K562 (cell line): ENCODE measurements around the gene ATP6V1G2. TPM values are rescaled to one million over a fixed set of nuclear protein-coding genes. Genes with fewer than 3 reads are reported as not detected.

ENCODE experiments used
- ATAC-seq: fragments of 200-7000 bp; cut with Tn5 transposase; 3 replicates; pipeline ENCODE4 v1.9.1; 2020; ENCODE audit warnings: moderate library complexity
- BruUV-seq: library from RNA; stranded (reverse); fragments of 400-500 nt; replicated peaks from 2 replicates; lab custom pipeline; 2021; lab: Mats Ljungman, UMichigan
- CTCF ChIA-PET: fragments of 300-600 bp; formaldehyde crosslinking; extraction: SDS; loops from one replicate; lab custom pipeline; 2021; ENCODE audit warnings: low intra/inter-chr PET ratio; lab: Yijun Ruan, JAX
- POLR2A ChIA-PET: fragments of 300-600, 350-650 bp; sonication (Branson Sonifier 250); formaldehyde crosslinking; extraction: SDS; loops from one replicate; lab custom pipeline; 2021; ENCODE audit warnings: antibody characterized with exemption, inconsistent platforms; lab: Yijun Ruan, JAX
- DNase-seq, 4 experiments: peaks; one replicate each; pipeline versions ENCODE4 v3.0.0 to v3.0.0-alpha.2; 2011 to 2018; ENCODE audit warnings: low spot score in 3 of 4, mixed read lengths in 3 of 4; ENCODE audit errors: extremely low read depth in 1 of 4
- FAIRE-seq: peaks from 2 replicates; lab custom pipeline; 2011; peaks lifted over from hg19 to GRCh38; lab: Jason Lieb, UNC
- H2AFZ ChIP-seq: 2 replicates; pipeline ENCODE4 v1.6.0; 2011; ENCODE audit warnings: low read depth, low read length, control low read depth, inconsistent platforms
- H3K27ac ChIP-seq: fragments of 200-600 bp; 3 replicates; pipeline ENCODE4 v1.8.0; 2011; ENCODE audit warnings: low read depth, mild to moderate bottlenecking, control low read depth, inconsistent platforms, low read length, moderate library complexity, mixed read lengths; ENCODE audit errors: extremely low read depth
- H3K27me3 ChIP-seq, 2 experiments: fragments of 300-600 bp in 1 of 2; 2 replicates in 1 of 2; 3 replicates in 1 of 2; pipeline versions ENCODE4 v1.6.0 to v1.8.0; 2011; ENCODE audit warnings: inconsistent platforms in 2 of 2, low read length in 2 of 2, mild to moderate bottlenecking in 1 of 2, mixed read lengths in 1 of 2, moderate library complexity in 1 of 2; ENCODE audit not compliant: control insufficient read depth in 2 of 2, insufficient read depth in 2 of 2
- H3K36me3 ChIP-seq: fragments of 300-600 bp; 3 replicates; pipeline ENCODE4 v1.8.0; 2011; ENCODE audit warnings: mild to moderate bottlenecking, low read length, inconsistent platforms; ENCODE audit not compliant: control insufficient read depth, insufficient read depth
- H3K4me1 ChIP-seq, 2 experiments: fragments of 200-600 bp in 1 of 2; replicated peaks in 1 of 2; 2 replicates in 1 of 2; 3 replicates in 1 of 2; pipeline versions ENCODE4 v1.5.1 to v1.8.0; 2011; ENCODE audit warnings: inconsistent platforms in 2 of 2, low read length in 2 of 2, mild to moderate bottlenecking in 1 of 2, mixed read lengths in 1 of 2, moderate library complexity in 1 of 2; ENCODE audit not compliant: control insufficient read depth in 2 of 2, insufficient read depth in 2 of 2
- H3K4me2 ChIP-seq: 2 replicates; pipeline ENCODE4 v1.6.1; 2011; ENCODE audit warnings: low read length, control low read depth, inconsistent platforms, mixed read lengths; ENCODE audit not compliant: insufficient read depth
- H3K4me3 ChIP-seq: fragments of 200-600 bp; sonication (generic), shearing (Covaris generic); 2 replicates; pipeline ENCODE4 v1.5.1; 2016; ENCODE audit warnings: control low read depth, inconsistent platforms
- H3K79me2 ChIP-seq: fragments of 200-600 bp; 3 replicates; pipeline ENCODE4 v1.8.0; 2011; ENCODE audit warnings: low read length, inconsistent platforms; ENCODE audit not compliant: control insufficient read depth, insufficient read depth
- H3K9ac ChIP-seq, 2 experiments: 2 replicates each; pipeline versions ENCODE4 v1.6.0 to v1.6.1; 2011; ENCODE audit warnings: low read depth in 2 of 2, low read length in 2 of 2, control low read depth in 1 of 2, inconsistent platforms in 1 of 2, mild to moderate bottlenecking in 1 of 2, mixed read lengths in 1 of 2; ENCODE audit not compliant: insufficient read depth in 1 of 2
- H3K9me1 ChIP-seq: one replicate; pipeline ENCODE4 v1.6.0; 2011; ENCODE audit warnings: inconsistent platforms, mild to moderate bottlenecking, low read length, moderate library complexity; ENCODE audit not compliant: control insufficient read depth, insufficient read depth
- H3K9me3 ChIP-seq: replicated peaks from 2 replicates; pipeline ENCODE4 v1.5.1; 2011; ENCODE audit warnings: low read depth, low read length, inconsistent platforms; ENCODE audit not compliant: control insufficient read depth, insufficient read depth
- H4K20me1 ChIP-seq: replicated peaks from 2 replicates; pipeline ENCODE4 v1.6.1; 2011; ENCODE audit warnings: low read length, inconsistent platforms, mixed read lengths; ENCODE audit not compliant: control insufficient read depth, insufficient read depth
- CREBBP ChIP-seq: IDR thresholded peaks from one replicate; pipeline ENCODE4 v1.6.1; 2012; ENCODE audit warnings: low read depth, mild to moderate bottlenecking, control low read depth, inconsistent platforms, low read length
- ETS2 ChIP-seq: IDR thresholded peaks from 2 replicates; pipeline ENCODE4 v1.6.1; 2016; ENCODE audit warnings: borderline replicate concordance, missing genetic modification characterization, mild to moderate bottlenecking, moderate library complexity, missing compliant biosample characterization; ENCODE audit not compliant: poor library complexity, severe bottlenecking
- EZH2 ChIP-seq: IDR thresholded peaks from 2 replicates; pipeline ENCODE4 v1.6.1; 2012; ENCODE audit warnings: low read depth, mild to moderate bottlenecking, inconsistent platforms, low read length, borderline replicate concordance
- KAT2B ChIP-seq: IDR thresholded peaks from one replicate; pipeline ENCODE4 v1.6.1; 2012; ENCODE audit warnings: low read depth, mild to moderate bottlenecking, control low read depth, inconsistent platforms, low read length, moderate library complexity
- L3MBTL2 ChIP-seq: fragments of 450-650 bp; IDR thresholded peaks from 2 replicates; pipeline ENCODE4 v1.6.1; 2016; ENCODE audit warnings: mild to moderate bottlenecking, moderate library complexity
- U2AF2 ChIP-seq: fragments of 200-400 bp; formaldehyde crosslinking; optimal IDR thresholded peaks from 2 replicates; pipeline ENCODE3; 2017; ENCODE audit warnings: low read depth, mild to moderate bottlenecking, low read length
- WGBS: fragments of 100-300 bp; shearing (Covaris generic); methylation state at CpG from one replicate; pipeline ENCODE4 v1.1.6; 2016; ENCODE audit warnings: low coverage, mixed read lengths; ENCODE audit not compliant: insufficient coverage; ENCODE audit errors: missing lambda C conversion rate; 5-methylcytosine and 5-hydroxymethylcytosine counted together
- in situ Hi-C: fragments of 300-500 bp; cut with MboI; formaldehyde crosslinking; loops from 4 replicates; pipeline ENCODE4 v1.15.0; 2018; ENCODE audit warnings: inconsistent platforms, mixed read lengths
- intact Hi-C: fragments of 100-400 bp; cut with micrococcal nuclease; formaldehyde crosslinking; loops from 2 replicates; pipeline ENCODE4 v1.14.2; 2022
- polyA plus RNA-seq, 8 experiments: library from polyadenylated mRNA; depleted of rRNA in 4 of 8; stranded (reverse) in 5 of 8; unstranded in 3 of 8; fragments of >200 nt; fragmentation: Nextera tagmentation in 2 of 8; fragmentation: Illumina TruSeq in 1 of 8; extraction: Ambion mirVana in 2 of 8; extraction: Trizol in 1 of 8; gene quantifications; 2 replicates each; pipeline versions ENCODE4 v1.2.1 to v1.2.3, GENCODE V29; 2011 to 2014; ENCODE audit warnings: inconsistent platforms in 1 of 8, missing spikeins in 1 of 8
- total RNA-seq, 7 experiments: library from RNA; depleted of rRNA in 6 of 7; stranded (reverse); fragments of >200 nt in 6 of 7; fragmentation: Illumina TruSeq in 2 of 7; extraction: Trizol in 2 of 7; gene quantifications; 2 replicates each; pipeline versions ENCODE4 v1.2.1 to v1.2.3, GENCODE V29; 2011 to 2021; ENCODE audit warnings: low replicate concordance in 1 of 7
- TF ChIP-seq, protein P1 (sequence below): fragments of 250-450 bp; sonication (Bioruptor Pico); IDR thresholded peaks from 2 replicates; pipeline ENCODE4 v1.5.1; 2021; ENCODE audit warnings: mild to moderate bottlenecking
- TF ChIP-seq, protein P2 (sequence below): fragments of 250-450 bp; sonication (Bioruptor Pico); IDR thresholded peaks from 2 replicates; pipeline ENCODE4 v1.5.0; 2020; ENCODE audit warnings: mild to moderate bottlenecking, borderline replicate concordance
- TF ChIP-seq, protein P3 (sequence below): fragments of 250-450 bp; sonication (Bioruptor Pico); IDR thresholded peaks from 2 replicates; pipeline ENCODE4 v1.4.0; 2020

Gene ATP6V1G2
- total and polyA plus RNA-seq, 9 of the 15 experiments (the other 6 are each of a cell fraction or from before 2014, with no cell fraction given): 0.14 to 1.5 (median 0.33) TPM

DNA sequence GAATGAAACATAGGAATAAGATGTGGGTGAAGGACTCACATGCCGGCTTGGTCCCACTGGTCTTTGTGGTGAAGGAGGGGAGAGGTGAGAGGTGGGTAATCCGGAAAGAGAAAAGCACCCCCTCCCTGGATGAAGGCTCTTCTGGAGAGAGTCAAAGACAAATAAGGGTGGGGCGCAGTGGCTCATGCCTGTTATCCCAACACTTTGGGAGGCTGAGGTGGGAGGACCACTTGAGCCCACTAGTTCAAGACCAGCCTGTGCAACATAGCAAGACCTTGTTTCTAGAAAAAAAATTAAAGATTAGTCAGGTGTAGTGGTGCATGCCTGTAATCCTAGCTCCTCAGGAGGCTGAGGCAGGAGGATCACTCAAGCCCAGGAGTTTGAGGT is 32.7 kb upstream of the ATP6V1G2 start (continued):
- TF ChIP-seq, protein P1, sequence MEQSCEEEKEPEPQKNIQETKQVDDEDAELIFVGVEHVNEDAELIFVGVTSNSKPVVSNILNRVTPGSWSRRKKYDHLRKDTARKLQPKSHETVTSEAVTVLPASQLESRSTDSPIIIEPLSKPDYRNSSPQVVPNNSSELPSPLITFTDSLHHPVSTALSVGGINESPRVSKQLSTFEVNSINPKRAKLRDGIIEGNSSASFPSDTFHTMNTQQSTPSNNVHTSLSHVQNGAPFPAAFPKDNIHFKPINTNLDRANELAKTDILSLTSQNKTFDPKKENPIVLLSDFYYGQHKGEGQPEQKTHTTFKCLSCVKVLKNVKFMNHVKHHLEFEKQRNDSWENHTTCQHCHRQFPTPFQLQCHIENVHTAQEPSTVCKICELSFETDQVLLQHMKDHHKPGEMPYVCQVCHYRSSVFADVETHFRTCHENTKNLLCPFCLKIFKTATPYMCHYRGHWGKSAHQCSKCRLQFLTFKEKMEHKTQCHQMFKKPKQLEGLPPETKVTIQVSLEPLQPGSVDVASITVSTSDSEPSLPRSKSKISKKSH: no peak
- TF ChIP-seq ETS2 (tag) (no peak), U2AF2 (no peak), L3MBTL2 (no peak)

DNA sequence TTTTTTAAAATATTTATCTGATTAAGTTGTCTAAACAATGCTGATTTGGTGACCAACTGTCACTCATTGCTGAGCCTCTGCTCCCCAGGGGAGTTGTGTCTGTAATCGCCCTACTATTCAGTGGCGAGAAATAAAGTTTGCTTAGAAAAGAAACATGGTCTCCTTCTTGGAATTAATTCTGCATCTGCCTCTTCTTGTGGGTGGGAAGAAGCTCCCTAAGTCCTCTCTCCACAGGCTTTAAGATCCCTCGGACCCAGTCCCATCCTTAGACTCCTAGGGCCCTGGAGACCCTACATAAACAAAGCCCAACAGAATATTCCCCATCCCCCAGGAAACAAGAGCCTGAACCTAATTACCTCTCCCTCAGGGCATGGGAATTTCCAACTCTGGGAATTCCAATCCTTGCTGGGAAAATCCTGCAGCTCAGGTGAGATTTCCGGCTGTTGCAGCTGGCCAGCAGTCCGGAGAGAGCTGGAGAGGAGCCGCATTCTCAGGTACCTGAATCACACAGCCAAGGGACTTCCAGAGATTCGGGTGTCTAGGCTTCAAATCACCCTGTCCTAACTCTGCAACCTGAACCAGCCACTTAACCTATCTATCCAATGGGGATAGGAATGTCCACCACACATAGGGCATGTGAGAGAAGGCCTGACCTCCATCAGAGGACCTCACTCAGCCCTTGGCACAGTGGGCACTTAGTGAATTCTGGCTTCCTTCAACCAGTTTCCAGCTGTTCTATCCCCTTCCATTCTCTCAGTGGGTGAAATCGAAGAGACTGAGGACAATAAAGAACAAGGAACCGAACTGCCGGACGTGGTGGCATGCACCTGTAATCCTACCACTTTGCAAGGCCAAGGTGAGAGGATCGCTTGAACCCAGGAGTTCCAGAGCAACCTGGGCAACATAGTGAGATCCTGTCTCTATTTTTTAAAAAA is 32.0 kb upstream of the ATP6V1G2 start:
- no peak for FAIRE-seq
- no peak for DNase-seq
- WGBS: 54% methylated on average over 12 of the region's 12 CpGs
- no peaks in the 10 kb centered on the region for H3K27me3 ChIP-seq
- H3K9ac ChIP-seq: no peak overlapping the region
- ATAC-seq: no peak
- CTCF ChIA-PET: no interaction called here
- POLR2A ChIA-PET: interaction anchor here (3.1 to 3.3 kb wide), 2 partner anchors 9 to 15 kb away, joined by 7 to 16 read pairs; no protein-coding TSS in a partner anchor
- no peaks in the 10 kb centered on the region for H4K20me1 ChIP-seq
- H3K4me2 ChIP-seq: no peak overlapping the region
- in situ Hi-C loops (no loop called here), intact Hi-C loops (no loop called here)
- H3K27ac ChIP-seq: no peak overlapping the region
- BruUV-seq: no TSS peak
- H3K9me3 ChIP-seq: no peaks in the 10 kb centered on the region
- H3K79me2 ChIP-seq: no peaks in the 10 kb centered on the region
- H3K36me3 ChIP-seq: no peaks in the 10 kb centered on the region
- no peaks in the 10 kb centered on the region for H3K9me1 ChIP-seq
- no peak overlapping the region for H3K4me3 ChIP-seq
- H3K4me1 ChIP-seq: peaks cover 0 to 30% of the 10 kb centered on the region in 2 experiments; a peak in 3 of 5 replicates
- no peak overlapping the region for H2AFZ ChIP-seq
- no peak for TF ChIP-seq KAT2B
- no peak for TF ChIP-seq EZH2
- TF ChIP-seq CREBBP: no peak
- TF ChIP-seq, protein P2, sequence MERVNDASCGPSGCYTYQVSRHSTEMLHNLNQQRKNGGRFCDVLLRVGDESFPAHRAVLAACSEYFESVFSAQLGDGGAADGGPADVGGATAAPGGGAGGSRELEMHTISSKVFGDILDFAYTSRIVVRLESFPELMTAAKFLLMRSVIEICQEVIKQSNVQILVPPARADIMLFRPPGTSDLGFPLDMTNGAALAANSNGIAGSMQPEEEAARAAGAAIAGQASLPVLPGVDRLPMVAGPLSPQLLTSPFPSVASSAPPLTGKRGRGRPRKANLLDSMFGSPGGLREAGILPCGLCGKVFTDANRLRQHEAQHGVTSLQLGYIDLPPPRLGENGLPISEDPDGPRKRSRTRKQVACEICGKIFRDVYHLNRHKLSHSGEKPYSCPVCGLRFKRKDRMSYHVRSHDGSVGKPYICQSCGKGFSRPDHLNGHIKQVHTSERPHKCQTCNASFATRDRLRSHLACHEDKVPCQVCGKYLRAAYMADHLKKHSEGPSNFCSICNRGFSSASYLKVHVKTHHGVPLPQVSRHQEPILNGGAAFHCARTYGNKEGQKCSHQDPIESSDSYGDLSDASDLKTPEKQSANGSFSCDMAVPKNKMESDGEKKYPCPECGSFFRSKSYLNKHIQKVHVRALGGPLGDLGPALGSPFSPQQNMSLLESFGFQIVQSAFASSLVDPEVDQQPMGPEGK (CRISPR knock-in tag): no peak
- TF ChIP-seq, protein P3, sequence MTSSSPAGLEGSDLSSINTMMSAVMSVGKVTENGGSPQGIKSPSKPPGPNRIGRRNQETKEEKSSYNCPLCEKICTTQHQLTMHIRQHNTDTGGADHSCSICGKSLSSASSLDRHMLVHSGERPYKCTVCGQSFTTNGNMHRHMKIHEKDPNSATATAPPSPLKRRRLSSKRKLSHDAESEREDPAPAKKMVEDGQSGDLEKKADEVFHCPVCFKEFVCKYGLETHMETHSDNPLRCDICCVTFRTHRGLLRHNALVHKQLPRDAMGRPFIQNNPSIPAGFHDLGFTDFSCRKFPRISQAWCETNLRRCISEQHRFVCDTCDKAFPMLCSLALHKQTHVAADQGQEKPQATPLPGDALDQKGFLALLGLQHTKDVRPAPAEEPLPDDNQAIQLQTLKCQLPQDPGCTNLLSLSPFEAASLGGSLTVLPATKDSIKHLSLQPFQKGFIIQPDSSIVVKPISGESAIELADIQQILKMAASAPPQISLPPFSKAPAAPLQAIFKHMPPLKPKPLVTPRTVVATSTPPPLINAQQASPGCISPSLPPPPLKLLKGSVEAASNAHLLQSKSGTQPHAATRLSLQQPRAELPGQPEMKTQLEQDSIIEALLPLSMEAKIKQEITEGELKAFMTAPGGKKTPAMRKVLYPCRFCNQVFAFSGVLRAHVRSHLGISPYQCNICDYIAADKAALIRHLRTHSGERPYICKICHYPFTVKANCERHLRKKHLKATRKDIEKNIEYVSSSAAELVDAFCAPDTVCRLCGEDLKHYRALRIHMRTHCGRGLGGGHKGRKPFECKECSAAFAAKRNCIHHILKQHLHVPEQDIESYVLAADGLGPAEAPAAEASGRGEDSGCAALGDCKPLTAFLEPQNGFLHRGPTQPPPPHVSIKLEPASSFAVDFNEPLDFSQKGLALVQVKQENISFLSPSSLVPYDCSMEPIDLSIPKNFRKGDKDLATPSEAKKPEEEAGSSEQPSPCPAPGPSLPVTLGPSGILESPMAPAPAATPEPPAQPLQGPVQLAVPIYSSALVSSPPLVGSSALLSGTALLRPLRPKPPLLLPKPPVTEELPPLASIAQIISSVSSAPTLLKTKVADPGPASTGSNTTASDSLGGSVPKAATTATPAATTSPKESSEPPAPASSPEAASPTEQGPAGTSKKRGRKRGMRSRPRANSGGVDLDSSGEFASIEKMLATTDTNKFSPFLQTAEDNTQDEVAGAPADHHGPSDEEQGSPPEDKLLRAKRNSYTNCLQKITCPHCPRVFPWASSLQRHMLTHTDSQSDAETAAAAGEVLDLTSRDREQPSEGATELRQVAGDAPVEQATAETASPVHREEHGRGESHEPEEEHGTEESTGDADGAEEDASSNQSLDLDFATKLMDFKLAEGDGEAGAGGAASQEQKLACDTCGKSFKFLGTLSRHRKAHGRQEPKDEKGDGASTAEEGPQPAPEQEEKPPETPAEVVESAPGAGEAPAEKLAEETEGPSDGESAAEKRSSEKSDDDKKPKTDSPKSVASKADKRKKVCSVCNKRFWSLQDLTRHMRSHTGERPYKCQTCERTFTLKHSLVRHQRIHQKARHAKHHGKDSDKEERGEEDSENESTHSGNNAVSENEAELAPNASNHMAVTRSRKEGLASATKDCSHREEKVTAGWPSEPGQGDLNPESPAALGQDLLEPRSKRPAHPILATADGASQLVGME (CRISPR knock-in tag): no peak
